Dedifferentiated amniotic fluid mesenchymal stem cell (primary cell): ENCODE data around the gene RHBDL3.
A peak's percentile ranks its signal among the peaks of the same experiment; 100 is the strongest.

Source experiments
- DNase-seq: peaks from one replicate; pipeline ENCODE4 v3.0.0-alpha.2; 2016; ENCODE audit errors: extremely low spot score

RHBDL3 gene

GRCh38 chr17:32266389-32267301 is 1.0 kb downstream of the RHBDL3 start:
- DNase-seq = no peak

DNA sequence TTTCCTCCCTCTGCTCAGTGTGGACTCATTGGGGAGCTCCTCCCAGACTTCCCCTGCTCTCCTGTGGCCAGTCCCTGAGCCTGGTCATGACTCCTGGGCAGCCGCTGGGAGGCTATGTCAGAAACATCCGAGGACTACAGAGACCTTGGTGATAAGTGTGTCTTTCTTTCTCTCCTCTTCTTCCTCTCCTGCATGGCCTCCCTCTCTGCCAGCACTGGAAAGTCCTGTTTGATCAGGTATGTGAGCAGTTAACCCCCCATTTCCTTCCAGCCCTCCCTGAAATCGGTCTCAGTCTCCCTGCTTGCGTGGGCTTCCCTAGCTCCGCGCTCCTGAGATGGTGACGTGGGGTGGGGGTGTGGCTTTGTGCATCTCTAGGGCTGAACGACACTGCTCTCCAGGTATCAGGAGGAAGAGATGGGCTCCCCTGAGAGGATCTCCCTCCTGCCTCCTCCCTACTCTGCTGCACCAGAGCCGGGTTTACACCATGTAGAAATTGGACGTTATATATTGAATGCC is 2.1 kb downstream of the RHBDL3 start:
- DNase-seq = no peak

GRCh38 chr17:32268734-32269288 is 3.2 kb downstream of the RHBDL3 start:
- no peak for DNase-seq

DNA sequence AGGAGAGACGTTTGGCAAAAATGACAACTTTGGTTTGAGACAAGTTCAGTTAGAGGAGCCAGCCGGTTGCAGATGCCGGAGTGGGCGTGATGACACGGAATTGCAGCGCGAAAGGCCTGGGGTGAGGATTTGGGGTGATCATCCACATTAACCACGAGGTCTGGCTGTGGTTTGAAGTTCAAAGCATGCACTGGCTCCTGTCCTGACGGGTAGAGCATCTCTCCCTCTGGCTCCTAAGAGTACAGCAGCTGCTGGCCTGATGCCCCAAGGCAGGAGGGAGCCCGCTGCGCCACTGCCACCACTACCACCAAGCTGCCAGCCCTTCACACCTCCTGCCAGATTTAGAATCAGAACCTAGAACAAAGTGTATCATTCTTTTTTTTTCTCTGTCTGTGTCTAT is 3.7 kb downstream of the RHBDL3 start:
- no peak for DNase-seq

- no peak for DNase-seq
Measured at GRCh38 chr17:32271844-32272243, 6.2 kb downstream of the RHBDL3 start.

- DNase-seq = no peak
Measured at GRCh38 chr17:32274101-32274500, 8.5 kb downstream of the RHBDL3 start.

DNA sequence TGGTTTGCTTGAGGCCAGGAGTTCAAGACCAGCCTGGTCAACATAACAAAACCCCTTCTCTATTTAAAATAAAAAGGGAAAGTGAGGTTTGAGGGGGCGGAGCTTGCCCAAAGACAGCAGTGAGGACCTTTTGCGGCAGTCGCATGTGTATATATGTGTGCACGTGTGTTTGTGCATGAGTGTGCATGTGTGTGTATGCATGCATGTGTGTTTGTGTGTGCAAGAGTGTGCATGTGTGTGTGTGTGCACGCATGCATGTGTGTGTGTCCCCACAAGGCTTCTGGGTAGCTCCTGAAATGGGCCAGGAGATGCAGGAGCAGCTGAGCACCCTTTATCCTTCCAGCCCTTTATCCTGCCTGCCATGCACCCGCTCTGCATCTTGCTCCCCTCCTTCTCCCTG is 9.0 kb downstream of the RHBDL3 start:
- DNase-seq = no peak

DNA sequence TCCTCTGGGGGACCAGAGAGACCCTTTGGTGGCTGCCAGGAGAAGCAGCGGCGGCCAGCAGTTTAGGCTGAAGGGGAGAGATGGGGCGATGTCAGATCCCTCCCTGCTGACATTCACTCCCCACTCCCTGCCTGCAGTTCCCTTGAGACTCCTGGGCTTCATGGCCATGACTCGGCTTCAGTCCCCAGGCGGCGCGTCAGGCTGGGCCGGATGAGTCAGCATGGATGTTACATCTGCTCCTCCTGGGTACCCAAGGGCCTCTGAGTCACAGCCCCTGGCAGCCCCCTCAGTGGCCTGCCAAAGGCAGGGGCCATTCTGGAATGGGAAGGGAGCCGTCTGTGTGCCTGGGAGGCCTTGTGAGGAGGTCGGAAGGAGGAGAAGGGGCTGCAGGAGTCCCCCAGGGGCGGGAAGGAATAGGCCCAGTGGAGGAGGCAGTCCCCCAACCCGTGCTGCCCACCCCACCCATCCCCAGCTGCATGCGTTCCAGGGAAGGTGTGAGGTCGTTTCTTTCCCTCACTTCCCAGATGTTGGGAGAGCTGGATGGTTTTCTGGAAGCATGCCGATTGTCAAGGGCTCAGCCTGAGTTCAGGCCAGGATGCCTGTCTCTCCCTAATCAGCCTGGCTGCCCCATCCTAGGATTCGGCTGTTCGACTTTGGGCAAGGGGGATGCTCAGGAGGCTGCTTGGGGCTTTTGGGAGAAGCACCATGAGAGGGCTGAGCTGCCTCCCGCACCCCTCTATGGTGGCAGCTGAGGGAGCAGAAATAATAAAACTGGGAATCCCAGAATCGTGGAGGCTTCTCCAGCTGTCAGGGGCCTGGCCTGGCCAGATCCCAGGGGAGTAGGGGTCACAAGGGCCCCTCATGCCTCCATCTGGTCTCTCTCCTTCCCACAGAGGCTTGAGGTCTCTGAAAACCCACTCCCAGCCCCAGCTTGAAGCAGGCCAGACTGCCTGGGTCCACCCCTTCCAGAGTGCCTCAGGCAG is 9.7 kb downstream of the RHBDL3 start:
- peak; percentile 76 for DNase-seq

DNA sequence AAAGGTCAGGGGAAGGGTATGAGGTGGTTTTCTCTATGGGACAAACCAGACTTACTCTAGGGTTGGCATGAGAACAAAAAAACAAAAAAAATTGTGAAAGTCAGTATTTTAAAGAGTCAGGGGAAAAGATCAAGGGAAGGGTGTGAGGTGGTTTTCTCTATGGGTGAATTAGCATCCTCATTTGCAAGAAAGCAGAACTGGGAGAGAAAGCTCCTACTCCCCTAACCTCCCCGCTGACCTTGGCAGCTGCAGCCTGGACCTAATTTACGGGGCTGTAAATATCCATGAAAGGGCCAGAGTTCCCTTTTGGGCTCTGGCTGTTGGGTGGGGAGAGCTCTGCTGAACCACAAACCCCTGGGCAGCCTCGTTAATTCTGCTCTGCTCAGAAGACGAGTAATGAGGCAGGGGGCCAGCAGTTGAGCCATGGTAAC is 10.6 kb downstream of the RHBDL3 start:
- no peak for DNase-seq

DNA sequence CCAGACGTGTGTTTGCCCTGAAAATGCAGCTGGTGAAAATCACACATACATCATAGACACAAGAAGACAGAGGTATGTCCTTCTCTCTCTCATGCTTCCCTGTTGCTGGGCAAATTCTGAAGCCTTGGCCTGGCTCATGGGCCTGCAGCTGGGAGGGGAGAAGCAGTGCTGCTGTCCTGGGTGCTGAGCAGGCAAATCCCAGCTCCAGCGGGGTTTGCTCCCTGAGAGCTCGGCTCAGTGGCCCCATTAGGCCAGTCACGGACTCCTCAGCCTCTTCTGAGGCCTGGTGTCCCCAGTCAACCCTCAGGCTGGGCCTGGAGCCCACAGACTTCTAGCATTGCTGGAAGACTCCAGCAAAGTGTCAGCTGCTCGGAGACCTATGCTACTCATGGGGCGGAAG is 11.7 kb downstream of the RHBDL3 start:
- no peak for DNase-seq

- no peak for DNase-seq
Measured at GRCh38 chr17:32278815-32279214, 13.2 kb downstream of the RHBDL3 start.

DNA sequence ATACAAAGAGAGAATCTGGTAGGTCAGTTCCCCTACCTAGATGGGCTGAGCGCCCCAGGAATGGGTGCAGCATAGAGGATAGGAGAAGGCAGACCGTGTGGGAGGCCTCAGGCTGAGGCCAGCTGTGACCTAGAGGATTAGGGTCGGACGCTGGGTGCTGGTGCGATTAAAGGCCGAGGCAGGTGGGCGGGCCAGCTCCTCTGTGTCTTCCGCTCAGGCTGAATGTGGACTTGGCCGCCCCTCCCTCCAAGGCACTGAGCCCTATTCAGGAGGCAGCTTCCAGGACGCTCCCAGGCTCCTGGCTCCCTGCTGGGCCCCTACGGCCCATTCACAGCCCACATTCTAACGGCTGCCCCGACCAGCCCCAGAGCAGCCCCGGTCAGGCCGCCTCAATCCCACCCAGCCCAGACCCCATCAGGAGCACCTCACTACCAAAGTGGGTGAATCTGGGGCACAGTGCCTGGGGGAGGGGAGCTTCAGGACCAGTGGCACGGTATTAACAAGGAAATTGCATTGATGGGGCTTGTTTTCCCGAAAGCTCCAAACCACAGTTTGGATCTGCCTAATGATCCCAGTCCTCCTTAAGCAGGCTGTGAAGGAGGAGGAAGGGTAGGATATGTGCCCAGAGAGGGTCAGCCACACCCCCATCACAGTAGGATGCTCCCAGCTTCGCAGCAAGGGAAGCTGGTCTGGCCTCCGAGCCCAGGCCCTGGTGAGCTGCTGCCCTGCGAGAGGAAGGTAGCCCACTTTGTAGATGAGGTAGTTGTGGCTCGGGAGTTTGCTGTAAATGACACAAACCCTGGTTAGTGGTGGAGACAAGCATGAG is 14.5 kb downstream of the RHBDL3 start:
- no peak for DNase-seq

DNA sequence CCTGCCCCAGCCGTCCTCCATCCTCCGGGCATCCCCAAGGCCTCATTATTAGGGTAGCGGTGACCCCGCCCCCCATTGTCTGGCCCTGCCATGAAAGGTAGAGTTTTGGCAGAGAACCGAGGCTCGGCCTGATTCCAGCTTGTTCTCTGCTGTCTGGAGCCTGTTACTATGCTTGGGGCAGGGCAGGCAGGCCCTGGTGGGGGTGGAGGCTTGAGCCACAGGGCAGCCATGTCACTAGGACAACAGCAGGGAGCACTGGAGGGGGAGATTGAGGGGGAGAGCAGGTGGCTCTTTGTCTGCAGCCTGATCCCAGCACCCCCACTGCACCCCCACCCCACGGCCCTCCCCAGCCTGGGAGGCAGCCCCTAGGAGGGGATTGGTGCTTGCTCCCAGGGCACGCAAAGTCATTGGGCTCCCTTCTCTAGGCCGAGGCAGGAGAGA is 15.4 kb downstream of the RHBDL3 start:
- no peak for DNase-seq

DNA sequence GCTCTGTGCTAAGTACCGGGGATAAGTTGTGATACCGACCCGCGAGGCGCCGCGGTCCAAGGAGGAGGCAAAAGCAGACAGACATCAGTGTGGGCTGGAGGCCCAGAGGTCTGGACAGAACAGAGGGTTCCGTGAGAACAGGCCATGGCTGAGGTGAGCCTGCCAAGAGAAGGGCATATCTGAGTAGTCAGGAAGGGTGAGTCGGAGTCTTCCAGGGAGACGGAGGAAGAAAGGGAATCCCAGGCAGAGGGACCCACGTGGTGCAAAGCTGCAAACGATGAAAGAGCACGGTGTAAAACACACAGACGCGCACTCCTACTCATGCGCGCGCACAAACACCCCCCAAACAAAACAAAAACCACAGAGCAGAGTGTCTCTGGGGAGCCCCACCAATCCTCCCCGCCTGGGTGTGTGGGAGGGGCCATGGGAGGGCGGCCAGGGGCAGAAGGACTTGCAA is 18.1 kb downstream of the RHBDL3 start:
- DNase-seq = no peak

DNA sequence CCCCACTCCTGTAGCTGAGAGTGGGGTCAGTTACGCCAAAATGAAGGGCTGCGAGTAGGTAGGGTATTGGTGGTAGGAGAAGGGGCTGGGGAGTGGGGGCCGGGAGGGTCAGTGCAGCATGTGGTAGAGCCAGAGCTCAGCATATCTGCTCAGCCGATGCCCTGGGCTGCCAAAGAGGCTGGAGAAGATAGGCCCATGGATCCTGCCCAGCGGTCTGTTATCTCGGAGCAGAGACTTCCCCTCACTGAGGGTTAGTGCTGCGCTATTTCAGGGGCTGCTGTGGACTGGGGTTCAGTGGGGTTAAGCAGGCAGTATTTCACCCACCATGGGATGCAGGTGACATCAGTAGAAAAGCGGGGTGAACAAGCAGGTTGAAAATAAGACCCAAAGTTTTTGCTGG is 19.7 kb downstream of the RHBDL3 start:
- DNase-seq = no peak

DNA sequence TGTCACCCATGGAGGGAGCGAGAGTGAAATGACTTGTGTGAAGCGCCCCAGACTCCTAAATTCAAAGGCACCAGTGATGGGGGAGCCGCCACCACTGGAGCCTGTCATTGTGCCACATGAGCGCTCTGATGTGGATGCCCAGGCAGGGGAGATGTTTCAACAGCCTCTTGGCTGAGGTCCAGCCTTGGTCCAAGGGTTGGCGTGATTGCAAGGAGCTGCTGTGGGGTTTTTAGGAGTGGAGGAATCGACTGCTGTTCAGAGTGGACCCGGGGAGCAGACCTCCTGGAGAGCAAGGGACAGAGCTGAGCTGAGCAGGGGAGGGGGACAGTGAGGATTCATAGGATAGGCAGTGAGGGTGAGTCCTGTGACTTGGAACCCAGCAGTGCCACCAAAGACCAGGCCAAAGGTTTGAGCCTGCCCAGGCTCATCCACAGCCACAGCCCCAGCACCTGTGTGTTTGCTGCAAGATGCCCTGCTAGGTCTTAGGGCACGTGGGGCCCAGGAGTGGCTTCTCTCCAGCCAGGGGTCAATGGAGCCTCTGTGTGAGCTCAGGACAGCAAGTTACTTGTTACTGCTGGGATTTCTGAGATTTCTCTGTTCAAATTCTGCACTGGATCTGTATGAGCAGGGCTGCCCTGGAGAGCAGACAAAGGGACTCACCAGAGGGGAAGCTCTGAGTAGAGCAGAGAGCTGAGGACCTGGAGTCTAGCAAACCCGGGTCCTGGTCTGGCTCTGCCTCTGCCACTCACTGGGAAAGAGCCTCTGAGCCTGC is 20.3 kb downstream of the RHBDL3 start:
- DNase-seq = no peak

- no peak for DNase-seq
Measured at GRCh38 chr17:32286518-32286900, 20.9 kb downstream of the RHBDL3 start.

GRCh38 chr17:32287804-32288511 is 22.3 kb downstream of the RHBDL3 start:
- no peak for DNase-seq

GRCh38 chr17:32288615-32289014 is 23.0 kb downstream of the RHBDL3 start:
- no peak for DNase-seq
